GM13977 (cell line): ENCODE data around the gene GALNT9.
"Not testable (repeated sequence)": the region's sequence is repeated elsewhere in the genome, so short reads cannot be mapped to it uniquely, and the experiment has no call there.

ENCODE experiments used
- DNase-seq: peaks from one replicate; pipeline ENCODE4 v3.0.0; 2012; ENCODE audit warnings: low spot score
- CTCF ChIP-seq: IDR thresholded peaks from 2 replicates; pipeline ENCODE4 v1.5.1; 2012; ENCODE audit warnings: mild to moderate bottlenecking, control low read depth; ENCODE audit not compliant: insufficient read depth; ENCODE audit errors: extremely low read depth, missing control alignments
- in situ Hi-C: fragments of 300-500 bp; cut with MboI; formaldehyde crosslinking; loops from one replicate; pipeline ENCODE4 v1.12.0; 2022; ENCODE audit warnings: low sequenced_read_pairs, low pct_unique_long_range_greater_than_20kb, mixed read lengths, inconsistent platforms; ENCODE audit not compliant: unreplicated experiment

Gene GALNT9

GRCh38 chr12:132253698-132254480 is 75.5 kb downstream of the GALNT9 start:
- no peak for TF ChIP-seq CTCF
- in situ Hi-C loops: no loop called here
- DNase-seq: no peak

GRCh38 chr12:132252981-132253380 is 76.4 kb downstream of the GALNT9 start:
- DNase-seq, in situ Hi-C loops: not testable (repeated sequence)

- DNase-seq: no peak
- TF ChIP-seq CTCF: no peak
- in situ Hi-C loops: no loop called here
Observed at GRCh38 chr12:132251741-132252490, 77.5 kb downstream of the GALNT9 start.

- DNase-seq: no peak
- no peak for TF ChIP-seq CTCF
- in situ Hi-C loops: no loop called here
Observed at GRCh38 chr12:132251310-132251709, 78.1 kb downstream of the GALNT9 start.

- no peak for TF ChIP-seq CTCF
- in situ Hi-C loops: no loop called here
Observed at GRCh38 chr12:132250707-132251106, 78.7 kb downstream of the GALNT9 start.

GRCh38 chr12:132249689-132250478 is 79.5 kb downstream of the GALNT9 start:
- no peak for TF ChIP-seq CTCF
- no peak for DNase-seq
- in situ Hi-C loops: no loop called here

More at GRCh38 chr12:132250707-132251106, 78.7 kb downstream of the GALNT9 start:
- DNase-seq: no peak
